A549 (cell line): ENCODE results near the gene DNAJA3. TPM values are rescaled to one million over a fixed set of nuclear protein-coding genes. Genes with fewer than 3 reads are reported as not detected.
A peak's percentile ranks its signal among the peaks of the same experiment; 100 is the strongest.

Experiments
- ATAC-seq, 2 experiments: fragments of 200-7000 bp in 1 of 2; fragments of >200 bp in 1 of 2; cut with Nextera tagmentation in 1 of 2; cut with Tn5 transposase in 1 of 2; 3 replicates each; pipeline versions ENCODE4 v1.8.0 to v1.9.1; 2018 to 2020; ENCODE audit warnings: mild to moderate bottlenecking in 1 of 2, moderate library complexity in 1 of 2
- CTCF ChIA-PET: fragments of 300-600 bp; sonication (Branson Sonifier 250); formaldehyde crosslinking; extraction: SDS; loops from one replicate; lab custom pipeline; 2021; ENCODE audit warnings: antibody characterized with exemption, inconsistent platforms; lab: Yijun Ruan, JAX
- POLR2A ChIA-PET: fragments of 350-600 bp; formaldehyde crosslinking; extraction: SDS; loops from one replicate; lab custom pipeline; 2021; ENCODE audit warnings: antibody characterized with exemption, inconsistent platforms; lab: Yijun Ruan, JAX
- DNase-seq, 2 experiments: peaks; one replicate each; pipeline versions ENCODE4 v3.0.0 to v3.0.0-alpha.2; 2011 to 2016; ENCODE audit warnings: low read depth in 1 of 2, low spot score in 1 of 2
- FAIRE-seq: peaks from 2 replicates; lab custom pipeline; 2011; peaks lifted over from hg19 to GRCh38; lab: Jason Lieb, UNC
- H3K27ac ChIP-seq, 2 experiments: fragments of >200 bp; sonication (Bioruptor Twin); formaldehyde crosslinking; 3 replicates each; pipeline ENCODE4 v1.5.1; 2016 to 2017
- H3K4me1 ChIP-seq: fragments of >200 bp; sonication (Bioruptor Twin); formaldehyde crosslinking; 3 replicates; pipeline ENCODE4 v1.6.1; 2016
- H3K4me2 ChIP-seq: fragments of >200 bp; sonication (Bioruptor Twin); formaldehyde crosslinking; 3 replicates; pipeline ENCODE4 v1.6.1; 2016
- H3K4me3 ChIP-seq: fragments of >200 bp; sonication (Bioruptor Twin); formaldehyde crosslinking; 3 replicates; pipeline ENCODE4 v1.5.1; 2016
- H3K9me3 ChIP-seq: fragments of >200 bp; sonication (Bioruptor Twin); formaldehyde crosslinking; 3 replicates; pipeline ENCODE4 v1.6.1; 2016
- CBX2 ChIP-seq: fragments of 200-600 bp; sonication (generic); IDR thresholded peaks from 2 replicates; pipeline ENCODE4 v1.6.1; 2016; ENCODE audit warnings: low read depth, mild to moderate bottlenecking, borderline replicate concordance
- CEBPB ChIP-seq, 2 experiments: fragments of >200 bp in 1 of 2; sonication (Bioruptor Twin) in 1 of 2; formaldehyde crosslinking in 1 of 2; IDR thresholded peaks; 2 replicates each; pipeline ENCODE4 v1.6.1; 2012 to 2016
- EHF ChIP-seq: fragments of 250-450 bp; sonication (Bioruptor Pico); IDR thresholded peaks from 2 replicates; pipeline ENCODE4 v1.5.0; 2020; ENCODE audit warnings: mild to moderate bottlenecking
- EHMT2 ChIP-seq: fragments of 200-600 bp; sonication (generic); IDR thresholded peaks from 2 replicates; pipeline ENCODE4 v1.6.1; 2016; ENCODE audit warnings: antibody characterized with exemption, low read depth, mild to moderate bottlenecking, moderate library complexity
- ESRRA ChIP-seq: fragments of 150-350 bp; IDR thresholded peaks from 2 replicates; pipeline ENCODE4 v1.6.1; 2014; ENCODE audit warnings: mild to moderate bottlenecking, low read length, borderline replicate concordance
- FOSB ChIP-seq: fragments of 250-450 bp; sonication (Bioruptor Pico); IDR thresholded peaks from 2 replicates; pipeline ENCODE4 v1.5.0; 2020; ENCODE audit warnings: mild to moderate bottlenecking, moderate library complexity
- GATA3 ChIP-seq: IDR thresholded peaks from 2 replicates; pipeline ENCODE4 v1.6.1; 2012; ENCODE audit warnings: borderline replicate concordance
- HDAC2 ChIP-seq: fragments of 200-600 bp; sonication (generic); IDR thresholded peaks from 2 replicates; pipeline ENCODE4 v1.6.1; 2016
- HEYL ChIP-seq: fragments of 250-450 bp; sonication (Bioruptor Pico); IDR thresholded peaks from 2 replicates; pipeline ENCODE4 v1.8.0; 2021; ENCODE audit warnings: mild to moderate bottlenecking, moderate library complexity
- HOXB5 ChIP-seq: fragments of 250-450 bp; sonication (Bioruptor Pico); IDR thresholded peaks from 2 replicates; pipeline ENCODE4 v1.5.0; 2020; ENCODE audit warnings: mild to moderate bottlenecking, moderate library complexity
- JUN ChIP-seq, 2 experiments: fragments of >200 bp; sonication (Bioruptor Twin); formaldehyde crosslinking; IDR thresholded peaks; 2 replicates in 1 of 2; 3 replicates in 1 of 2; pipeline ENCODE4 v1.6.1; 2016 to 2017
- MAFK ChIP-seq: fragments of 450-650 bp; IDR thresholded peaks from 2 replicates; pipeline ENCODE4 v1.6.1; 2014; ENCODE audit not compliant: partially characterized antibody
- MAZ ChIP-seq: fragments of 150-350 bp; IDR thresholded peaks from 2 replicates; pipeline ENCODE4 v1.6.1; 2014; ENCODE audit warnings: antibody characterized with exemption, low read depth, low read length, borderline replicate concordance
- NPAS2 ChIP-seq: fragments of 250-450 bp; sonication (Bioruptor Pico); IDR thresholded peaks from 2 replicates; pipeline ENCODE4 v1.8.0; 2022; ENCODE audit warnings: mild to moderate bottlenecking, moderate library complexity, borderline replicate concordance
- POLR2AphosphoS2 ChIP-seq: conservative IDR thresholded peaks from 2 replicates; pipeline ENCODE4 v1.6.1; 2012; ENCODE audit warnings: low read length, improper control_type of control experiment, inconsistent platforms
- RAD21 ChIP-seq, 2 experiments: fragments of >200 bp in 1 of 2; sonication (Bioruptor Twin) in 1 of 2; formaldehyde crosslinking in 1 of 2; IDR thresholded peaks in 1 of 2; conservative IDR thresholded peaks in 1 of 2; 2 replicates in 1 of 2; 3 replicates in 1 of 2; pipeline ENCODE4 v1.6.1; 2012 to 2018; ENCODE audit warnings: inconsistent platforms in 1 of 2
- RNF2 ChIP-seq: fragments of 200-600 bp; sonication (generic); IDR thresholded peaks from 2 replicates; pipeline ENCODE4 v1.6.1; 2016; ENCODE audit warnings: low read depth, mild to moderate bottlenecking, antibody characterized with exemption, moderate library complexity, borderline replicate concordance
- TFCP2L1 ChIP-seq: fragments of 250-450 bp; sonication (Bioruptor Pico); IDR thresholded peaks from 2 replicates; pipeline ENCODE4 v1.5.0; 2021; ENCODE audit warnings: mild to moderate bottlenecking
- TP53 ChIP-seq: fragments of 250-450 bp; sonication (Bioruptor Pico); IDR thresholded peaks from 2 replicates; pipeline ENCODE4 v1.5.0; 2021; ENCODE audit warnings: mild to moderate bottlenecking, moderate library complexity
- WGBS: methylation state at CpG from one replicate; pipeline ENCODE4 v1.1.6; 2017; ENCODE audit errors: missing lambda C conversion rate; 5-methylcytosine and 5-hydroxymethylcytosine counted together
- polyA plus RNA-seq, 4 experiments: library from polyadenylated mRNA; depleted of rRNA in 3 of 4; stranded (reverse); fragments of >200 nt; fragmentation: RNase III in 1 of 4; extraction: RNeasy Plus Mini Kit Qiagen cat#74134 plus additional on column Dnase treatment in 1 of 4; gene quantifications; 2 replicates in 3 of 4; 3 replicates in 1 of 4; pipeline ENCODE4 v1.2.3, GENCODE V29; 2011 to 2017
- TF ChIP-seq, protein P1 (sequence below): fragments of >200 bp; sonication (Bioruptor Twin); formaldehyde crosslinking; IDR thresholded peaks from 3 replicates; pipeline ENCODE4 v1.5.1; 2016
- TF ChIP-seq, protein P2 (sequence below): fragments of >200 bp; sonication (Bioruptor Twin); formaldehyde crosslinking; IDR thresholded peaks from 2 replicates; pipeline ENCODE4 v1.6.1; 2016

Gene DNAJA3
- polyA plus RNA-seq, 2 of the 4 experiments (the other 2 are of a cell fraction): 64.6 to 77.2 TPM

DNA sequence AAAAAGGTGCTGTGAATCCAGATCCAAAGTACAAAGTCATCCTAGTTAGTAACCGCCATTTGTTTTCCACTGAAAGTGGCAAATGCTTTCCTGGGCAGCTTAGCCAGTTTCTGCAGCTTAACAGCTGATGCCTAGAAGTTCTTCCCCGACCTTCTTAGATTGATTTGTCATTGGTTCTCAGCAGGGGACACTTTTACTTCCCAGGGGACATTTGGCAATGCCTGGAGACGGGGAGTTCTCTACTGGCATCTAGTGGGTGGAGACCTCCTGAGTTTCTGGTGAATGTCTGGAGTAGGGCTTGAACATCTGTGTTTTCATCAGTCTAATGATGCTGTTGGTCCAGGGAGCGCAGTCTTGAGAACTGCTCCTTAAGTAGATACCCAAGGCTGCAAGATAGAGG is 7.6 kb downstream of the DNAJA3 start:
- POLR2A ChIA-PET: no interaction called here
- WGBS: 77% methylated on average over 4 of the region's 4 CpGs
- H3K27ac ChIP-seq: no peak overlapping the region
- H3K4me2 ChIP-seq: no peak overlapping the region
- CTCF ChIA-PET: interaction anchor here (1.5 kb wide), 1 partner anchor 74 kb away, joined by 5 read pairs; no protein-coding TSS in a partner anchor
- ATAC-seq (peak; percentile 24 to 25; a peak in 2 of 6 replicates), FAIRE-seq (no peak), DNase-seq (no peak)
- H3K4me3 ChIP-seq: no peak overlapping the region
- peaks cover 10% of the 10 kb centered on the region for H3K4me1 ChIP-seq
- no peaks in the 10 kb centered on the region for H3K9me3 ChIP-seq
- TF ChIP-seq, protein P1, sequence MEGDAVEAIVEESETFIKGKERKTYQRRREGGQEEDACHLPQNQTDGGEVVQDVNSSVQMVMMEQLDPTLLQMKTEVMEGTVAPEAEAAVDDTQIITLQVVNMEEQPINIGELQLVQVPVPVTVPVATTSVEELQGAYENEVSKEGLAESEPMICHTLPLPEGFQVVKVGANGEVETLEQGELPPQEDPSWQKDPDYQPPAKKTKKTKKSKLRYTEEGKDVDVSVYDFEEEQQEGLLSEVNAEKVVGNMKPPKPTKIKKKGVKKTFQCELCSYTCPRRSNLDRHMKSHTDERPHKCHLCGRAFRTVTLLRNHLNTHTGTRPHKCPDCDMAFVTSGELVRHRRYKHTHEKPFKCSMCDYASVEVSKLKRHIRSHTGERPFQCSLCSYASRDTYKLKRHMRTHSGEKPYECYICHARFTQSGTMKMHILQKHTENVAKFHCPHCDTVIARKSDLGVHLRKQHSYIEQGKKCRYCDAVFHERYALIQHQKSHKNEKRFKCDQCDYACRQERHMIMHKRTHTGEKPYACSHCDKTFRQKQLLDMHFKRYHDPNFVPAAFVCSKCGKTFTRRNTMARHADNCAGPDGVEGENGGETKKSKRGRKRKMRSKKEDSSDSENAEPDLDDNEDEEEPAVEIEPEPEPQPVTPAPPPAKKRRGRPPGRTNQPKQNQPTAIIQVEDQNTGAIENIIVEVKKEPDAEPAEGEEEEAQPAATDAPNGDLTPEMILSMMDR: no peak
- no peak for TF ChIP-seq JUN (IDR thresholded peaks at IDR 0.05)
- no peak for TF ChIP-seq HDAC2
- TF ChIP-seq FOSB (CRISPR knock-in tag): no peak
- TF ChIP-seq HOXB5 (CRISPR knock-in tag): no peak
- TF ChIP-seq TP53: no peak
- TF ChIP-seq HEYL (CRISPR knock-in tag): no peak
- TF ChIP-seq, protein P2, sequence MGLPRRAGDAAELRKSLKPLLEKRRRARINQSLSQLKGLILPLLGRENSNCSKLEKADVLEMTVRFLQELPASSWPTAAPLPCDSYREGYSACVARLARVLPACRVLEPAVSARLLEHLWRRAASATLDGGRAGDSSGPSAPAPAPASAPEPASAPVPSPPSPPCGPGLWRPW: no peak
- TF ChIP-seq EHMT2: no peak
- TF ChIP-seq POLR2AphosphoS2: no peak
- TF ChIP-seq RNF2: no peak
- no peak for TF ChIP-seq NPAS2 (CRISPR knock-in tag)
- no peak for TF ChIP-seq CEBPB (IDR thresholded peaks at IDR 0.05)
- no peak for TF ChIP-seq CBX2
- TF ChIP-seq ESRRA: no peak

DNA sequence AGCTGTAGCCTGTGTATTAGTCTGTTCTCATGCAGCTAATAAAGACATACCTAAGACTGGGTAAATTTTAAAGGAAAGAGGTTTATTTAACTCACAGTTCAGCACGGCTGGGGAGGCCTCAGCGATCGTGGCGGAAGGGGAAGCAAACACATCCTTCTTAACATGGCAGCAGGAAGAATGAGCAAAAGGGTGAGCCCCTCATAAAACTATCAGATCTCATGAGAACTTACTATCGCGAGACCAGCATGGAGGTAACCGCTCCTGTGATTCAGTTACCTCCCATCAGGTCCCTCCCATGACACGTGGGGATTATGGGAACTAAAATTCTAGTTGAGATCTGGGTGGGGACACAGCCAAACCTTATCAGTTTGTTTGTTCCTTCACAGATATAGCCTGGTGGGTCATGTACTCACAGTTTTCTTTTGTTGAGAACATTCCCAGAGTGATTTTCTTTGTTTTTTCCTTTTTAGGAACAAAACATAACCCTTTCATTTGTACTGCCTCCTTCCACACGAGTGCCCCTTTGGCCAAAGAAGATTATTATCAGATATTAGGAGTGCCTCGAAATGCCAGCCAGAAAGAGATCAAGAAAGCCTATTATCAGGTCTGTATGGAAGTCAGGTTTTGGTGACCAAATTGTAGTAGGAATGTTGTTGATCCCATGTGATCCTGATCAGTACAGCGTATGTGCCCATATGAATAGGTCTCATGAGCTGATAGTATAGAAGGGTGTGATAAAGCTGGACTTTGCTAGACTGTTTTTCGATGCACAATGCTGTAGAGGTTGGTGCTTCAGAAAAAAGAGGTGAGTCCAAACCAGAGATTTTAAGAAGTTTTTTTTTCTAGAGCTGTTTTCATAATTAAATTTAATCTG is 8.5 kb downstream of the DNAJA3 start:
- FAIRE-seq: no peak
- CTCF ChIA-PET: interaction anchor here (1.5 kb wide), 1 partner anchor 75 kb away, joined by 5 read pairs; no protein-coding TSS in a partner anchor

DNA sequence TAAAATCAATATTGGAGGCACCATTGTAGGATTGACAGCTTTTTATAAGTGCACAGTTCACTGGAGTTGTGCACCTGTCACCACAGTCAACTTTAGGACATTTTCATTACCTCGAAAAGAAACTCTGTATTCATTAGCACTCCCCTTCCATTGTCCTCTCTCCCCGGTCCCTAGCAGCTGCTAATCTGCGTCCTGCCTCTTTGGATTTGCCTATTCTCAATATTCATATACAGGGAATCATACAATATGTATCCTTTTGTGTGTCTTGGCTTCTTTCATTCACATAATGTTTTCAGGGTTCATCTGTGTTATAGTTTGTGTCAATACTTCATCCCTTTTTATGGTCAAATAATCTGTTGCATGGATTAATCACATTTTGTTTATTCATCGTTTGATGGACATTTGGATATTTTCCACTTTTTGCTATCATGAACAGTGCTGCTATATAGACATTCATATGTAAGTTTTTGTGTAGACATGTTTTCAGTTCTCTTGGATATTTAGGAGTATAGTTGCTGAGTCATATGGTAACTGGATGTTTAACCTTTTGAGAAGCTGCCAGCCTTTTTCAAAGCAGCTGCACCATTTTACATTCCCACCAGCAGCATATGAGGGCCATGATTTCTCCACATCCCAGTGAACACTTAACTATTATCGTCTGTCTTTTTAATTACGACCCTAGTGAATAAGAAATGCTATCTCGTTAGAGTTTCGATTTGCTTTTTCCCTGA is 9.8 kb downstream of the DNAJA3 start:
- ChIA-PET CTCF (interaction anchor here (0.6 to 1.1 kb wide), 5 partner anchors 10 to 145 kb away, joined by 3 to 5 read pairs (median 3); no protein-coding TSS in a partner anchor), POLR2A (no interaction called here)
- H3K27ac ChIP-seq: peak overlapping the region in 1 of 2 experiments; percentile 47; a peak in 3 of 6 replicates
- DNase-seq (no peak), FAIRE-seq (no peak), ATAC-seq (no peak)
- no peaks in the 10 kb centered on the region for H3K9me3 ChIP-seq
- WGBS: 90% methylated on average over 8 of the region's 8 CpGs
- TF ChIP-seq RAD21 (conservative IDR thresholded peaks at IDR 0.05 in 1 of 2, IDR thresholded peaks at IDR 0.05 in 1 of 2) (no peak), HOXB5 (CRISPR knock-in tag) (no peak), TFCP2L1 (no peak), EHF (CRISPR knock-in tag) (no peak), MAFK (peak; percentile 39)
- no peak overlapping the region for H3K4me3 ChIP-seq
- peak overlapping the region; percentile 8; the same call in 1 of the 3 replicates for H3K4me2 ChIP-seq
- H3K4me1 ChIP-seq: peaks cover 10% of the 10 kb centered on the region

More for the DNA sequence above, 8.5 kb downstream of the DNAJA3 start:
- POLR2A ChIA-PET: no interaction called here
- no peak for ATAC-seq
- no peak for DNase-seq
- Histone ChIP-seq H3K4me3 (no peak overlapping the region), H3K4me1 (peaks cover 10% of the 10 kb centered on the region), H3K4me2 (no peak overlapping the region), H3K27ac (no peak overlapping the region), H3K9me3 (no peaks in the 10 kb centered on the region)
- no peak for TF ChIP-seq GATA3
- no peak for TF ChIP-seq MAZ
- WGBS: 90% methylated on average over 12 of the region's 12 CpGs
